ENCODE results near the gene MIGA2. TPM values are rescaled to one million over a fixed set of nuclear protein-coding genes. Genes with fewer than 3 reads are reported as not detected.

MIGA2 gene
- 12.0 TPM for total RNA-seq

- Histone ChIP-seq H3K36me3 (ENCODE audit: control insufficient read depth in 3 of 3, insufficient read depth in 3 of 3, low read length in 3 of 3) (peaks cover under 1 to 10% (median 5%) of the 10 kb centered on the region in 3 donors), H3K4me3 (ENCODE audit: low read length in 3 of 3) (peak within 1 kb of the TSS; percentile 91 to 97 (median 97)), H3K9ac (ENCODE audit: low read depth in 1 of 3, low read length in 3 of 3) (peak within 1 kb of the TSS; percentile 87 to 93 (median 92)), H3K27me3 (ENCODE audit: control insufficient read depth in 3 of 3, insufficient read depth in 3 of 3, low read length in 3 of 3) (no peaks in the 10 kb centered on the region), H3K4me1 (ENCODE audit: control insufficient read depth in 3 of 3, insufficient read depth in 3 of 3, low read length in 3 of 3) (peaks cover 20 to 25% (median 20%) of the 10 kb centered on the region in 3 donors), H3K27ac (ENCODE audit: low read depth, low read length) (peak within 1 kb of the TSS; percentile 85), H3K9me3 (ENCODE audit: control insufficient read depth in 3 of 3, low read length in 3 of 3) (no peaks in the 10 kb centered on the region)
Observed at GRCh38 chr9:129036241-129036922, at the start of gene MIGA2. Gene MIGA2 (plus strand): TSS chr9:129036626. CDS start chr9:129040595, 3,969 bp downstream.

DNA sequence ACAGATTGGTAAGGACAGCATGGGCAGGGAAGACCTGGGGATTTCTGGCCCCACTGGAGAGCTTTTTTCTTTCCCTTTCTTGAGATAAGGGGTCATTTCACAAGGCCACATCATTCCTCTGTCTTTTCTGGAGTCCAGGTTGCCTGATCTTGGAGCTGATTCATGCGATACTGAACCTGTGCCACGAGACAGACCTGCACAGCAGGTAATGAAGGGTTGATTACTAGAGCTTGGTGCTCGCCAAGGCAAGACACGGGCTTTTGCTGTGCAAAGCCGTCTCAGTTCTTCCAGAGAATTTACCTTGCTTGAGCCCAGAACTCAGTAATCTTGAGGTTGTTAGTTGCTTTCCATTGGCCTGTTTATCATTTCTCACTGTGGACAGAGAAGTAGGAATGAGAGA lies 49.8 kb upstream of the MIGA2 start:
- H3K27me3 ChIP-seq (ENCODE audit: control insufficient read depth in 3 of 3, insufficient read depth in 3 of 3, low read length in 3 of 3) = no peaks in the 10 kb centered on the region
- no peak overlapping the region for H3K4me3 ChIP-seq (ENCODE audit: low read length in 3 of 3)
- no peaks in the 10 kb centered on the region for H3K9me3 ChIP-seq (ENCODE audit: control insufficient read depth in 3 of 3, low read length in 3 of 3)
- H3K36me3 ChIP-seq (ENCODE audit: control insufficient read depth in 3 of 3, insufficient read depth in 3 of 3, low read length in 3 of 3) = peaks cover 25 to 50% (median 47%) of the 10 kb centered on the region in 3 donors
- no peak overlapping the region for H3K9ac ChIP-seq (ENCODE audit: low read depth in 1 of 3, low read length in 3 of 3)
- H3K27ac ChIP-seq (ENCODE audit: low read depth, low read length) = no peak overlapping the region
- H3K4me1 ChIP-seq (ENCODE audit: control insufficient read depth in 3 of 3, insufficient read depth in 3 of 3, low read length in 3 of 3) = peaks cover 10 to 18% (median 11%) of the 10 kb centered on the region in 3 donors

- H3K27me3 ChIP-seq (ENCODE audit: control insufficient read depth in 3 of 3, insufficient read depth in 3 of 3, low read length in 3 of 3) = no peaks in the 10 kb centered on the region
- peak overlapping the region in 2 of 3 donors; percentile 8 to 12 for H3K4me3 ChIP-seq (ENCODE audit: low read length in 3 of 3)
- H3K9ac ChIP-seq (ENCODE audit: low read depth in 1 of 3, low read length in 3 of 3) = peak overlapping the region in 1 of 3 donors; percentile 63
- peaks cover 20 to 47% (median 47%) of the 10 kb centered on the region in 3 donors for H3K36me3 ChIP-seq (ENCODE audit: control insufficient read depth in 3 of 3, insufficient read depth in 3 of 3, low read length in 3 of 3)
- H3K9me3 ChIP-seq (ENCODE audit: control insufficient read depth in 3 of 3, low read length in 3 of 3) = no peaks in the 10 kb centered on the region
- H3K4me1 ChIP-seq (ENCODE audit: control insufficient read depth in 3 of 3, insufficient read depth in 3 of 3, low read length in 3 of 3) = peaks cover 10 to 18% (median 11%) of the 10 kb centered on the region in 3 donors
- peak overlapping the region; percentile 90 for H3K27ac ChIP-seq (ENCODE audit: low read depth, low read length)
Observed at GRCh38 chr9:128987805-128988204, 48.6 kb upstream of the MIGA2 start.

DNA sequence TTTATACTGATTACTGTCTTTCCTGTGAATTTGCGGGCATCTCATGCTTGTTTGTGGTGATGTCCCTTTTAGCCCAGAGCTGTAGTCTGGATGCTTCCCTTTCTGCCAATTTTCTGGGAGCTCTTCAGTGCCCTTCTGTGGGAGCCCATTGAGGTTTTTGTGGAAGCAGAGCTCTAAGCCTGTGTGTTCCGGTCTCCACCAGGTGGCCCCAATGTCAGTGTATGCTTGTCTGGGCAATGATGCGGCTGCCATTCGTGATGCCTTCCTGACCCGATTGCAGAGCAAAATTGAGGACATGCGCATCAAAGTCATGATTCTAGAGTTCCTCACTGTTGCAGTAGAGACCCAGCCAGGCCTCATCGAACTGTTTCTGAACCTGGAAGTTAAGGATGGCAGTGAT lies 43.4 kb upstream of the MIGA2 start:
- H3K27me3 ChIP-seq (ENCODE audit: control insufficient read depth in 3 of 3, insufficient read depth in 3 of 3, low read length in 3 of 3) = no peaks in the 10 kb centered on the region
- H3K4me3 ChIP-seq (ENCODE audit: low read length in 3 of 3) = no peak overlapping the region
- peaks cover 2 to 5% (median 2%) of the 10 kb centered on the region in 3 donors for H3K4me1 ChIP-seq (ENCODE audit: control insufficient read depth in 3 of 3, insufficient read depth in 3 of 3, low read length in 3 of 3)
- H3K9me3 ChIP-seq (ENCODE audit: control insufficient read depth in 3 of 3, low read length in 3 of 3) = no peaks in the 10 kb centered on the region
- H3K9ac ChIP-seq (ENCODE audit: low read depth in 1 of 3, low read length in 3 of 3) = no peak overlapping the region
- H3K27ac ChIP-seq (ENCODE audit: low read depth, low read length) = no peak overlapping the region
- peaks cover 41 to 59% (median 52%) of the 10 kb centered on the region in 3 donors for H3K36me3 ChIP-seq (ENCODE audit: control insufficient read depth in 3 of 3, insufficient read depth in 3 of 3, low read length in 3 of 3)

DNA sequence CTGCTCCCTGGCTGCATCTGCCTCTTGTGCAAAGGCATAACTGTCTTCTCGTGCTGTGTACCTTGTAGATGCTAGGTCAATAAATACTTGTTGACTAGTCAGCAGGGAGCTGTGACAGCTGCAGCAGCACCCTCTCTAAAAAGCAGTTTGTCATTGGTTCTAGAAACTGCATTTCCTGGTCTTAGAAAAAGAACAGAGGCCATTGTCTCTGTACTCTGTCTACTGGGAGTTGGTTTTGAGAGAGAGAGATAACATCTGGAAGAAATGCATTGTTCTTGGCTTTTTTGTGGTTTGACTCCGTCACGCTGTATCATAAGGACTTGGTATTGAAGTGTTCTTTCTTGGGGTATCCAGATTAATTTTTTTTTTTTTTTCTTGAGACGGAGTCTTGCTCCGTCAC lies 40.6 kb upstream of the MIGA2 start:
- H3K27ac ChIP-seq (ENCODE audit: low read depth, low read length) = no peak overlapping the region
- H3K4me3 ChIP-seq (ENCODE audit: low read length in 3 of 3) = no peak overlapping the region
- H3K9me3 ChIP-seq (ENCODE audit: control insufficient read depth in 3 of 3, low read length in 3 of 3) = no peaks in the 10 kb centered on the region
- H3K4me1 ChIP-seq (ENCODE audit: control insufficient read depth in 3 of 3, insufficient read depth in 3 of 3, low read length in 3 of 3) = no peaks in the 10 kb centered on the region
- H3K36me3 ChIP-seq (ENCODE audit: control insufficient read depth in 3 of 3, insufficient read depth in 3 of 3, low read length in 3 of 3) = peaks cover 57 to 68% (median 64%) of the 10 kb centered on the region in 3 donors
- no peak overlapping the region for H3K9ac ChIP-seq (ENCODE audit: low read depth in 1 of 3, low read length in 3 of 3)
- no peaks in the 10 kb centered on the region for H3K27me3 ChIP-seq (ENCODE audit: control insufficient read depth in 3 of 3, insufficient read depth in 3 of 3, low read length in 3 of 3)

DNA sequence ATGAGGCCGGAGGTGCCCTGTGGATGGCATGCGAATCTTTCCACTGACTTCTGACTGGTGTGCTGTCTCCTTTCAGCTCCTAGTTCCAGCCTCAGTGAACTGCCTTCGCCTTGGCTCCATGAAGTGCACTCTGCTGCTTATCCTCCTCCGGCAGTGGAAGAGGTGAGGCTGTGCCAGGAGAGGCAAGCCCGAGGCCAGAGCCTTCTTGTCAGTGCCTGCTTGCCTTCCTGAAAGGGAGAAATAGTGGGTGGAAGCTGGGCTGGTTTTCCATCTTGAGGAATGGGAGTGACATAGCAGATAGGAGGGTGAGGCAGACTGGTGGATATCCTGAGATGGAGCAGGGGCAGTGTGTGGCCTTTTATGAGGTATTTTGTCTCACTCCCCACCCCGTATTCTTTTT lies 38.0 kb upstream of the MIGA2 start:
- no peaks in the 10 kb centered on the region for H3K27me3 ChIP-seq (ENCODE audit: control insufficient read depth in 3 of 3, insufficient read depth in 3 of 3, low read length in 3 of 3)
- peaks cover 73 to 83% (median 75%) of the 10 kb centered on the region in 3 donors for H3K36me3 ChIP-seq (ENCODE audit: control insufficient read depth in 3 of 3, insufficient read depth in 3 of 3, low read length in 3 of 3)
- no peak overlapping the region for H3K27ac ChIP-seq (ENCODE audit: low read depth, low read length)
- no peaks in the 10 kb centered on the region for H3K4me1 ChIP-seq (ENCODE audit: control insufficient read depth in 3 of 3, insufficient read depth in 3 of 3, low read length in 3 of 3)
- no peak overlapping the region for H3K9ac ChIP-seq (ENCODE audit: low read depth in 1 of 3, low read length in 3 of 3)
- no peak overlapping the region for H3K4me3 ChIP-seq (ENCODE audit: low read length in 3 of 3)
- no peaks in the 10 kb centered on the region for H3K9me3 ChIP-seq (ENCODE audit: control insufficient read depth in 3 of 3, low read length in 3 of 3)

DNA sequence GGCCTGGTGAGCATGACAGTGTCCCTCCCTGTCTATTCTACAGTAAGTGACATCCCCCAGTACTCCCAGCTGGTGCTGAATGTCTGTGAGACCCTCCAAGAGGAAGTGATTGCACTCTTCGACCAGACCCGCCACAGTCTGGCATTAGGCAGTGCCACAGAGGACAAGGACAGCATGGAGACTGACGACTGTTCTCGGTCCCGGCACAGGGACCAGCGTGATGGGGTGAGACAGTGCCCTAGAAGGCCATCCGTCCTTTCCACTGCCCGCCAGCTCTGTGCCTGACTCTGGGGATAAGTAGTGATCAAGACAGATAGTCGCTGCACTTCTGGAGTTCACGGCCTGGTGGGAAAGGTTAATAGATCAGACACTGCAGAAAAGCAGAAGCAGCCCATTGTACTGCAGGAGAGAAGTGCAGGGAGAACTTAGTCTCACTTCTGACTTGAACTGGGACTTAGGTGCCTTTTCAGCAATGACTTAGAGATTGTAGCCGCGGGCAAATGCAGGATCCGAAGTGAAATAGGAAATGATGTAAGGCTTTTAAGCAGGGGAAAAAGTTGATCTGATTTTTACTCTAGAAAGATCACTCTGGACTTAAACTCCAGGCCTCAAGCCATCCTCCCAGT lies 36.7 kb upstream of the MIGA2 start:
- H3K36me3 ChIP-seq (ENCODE audit: control insufficient read depth in 3 of 3, insufficient read depth in 3 of 3, low read length in 3 of 3) = peaks cover 61 to 72% (median 69%) of the 10 kb centered on the region in 3 donors
- H3K27ac ChIP-seq (ENCODE audit: low read depth, low read length) = no peak overlapping the region
- H3K4me1 ChIP-seq (ENCODE audit: control insufficient read depth in 3 of 3, insufficient read depth in 3 of 3, low read length in 3 of 3) = no peaks in the 10 kb centered on the region
- no peaks in the 10 kb centered on the region for H3K27me3 ChIP-seq (ENCODE audit: control insufficient read depth in 3 of 3, insufficient read depth in 3 of 3, low read length in 3 of 3)
- H3K4me3 ChIP-seq (ENCODE audit: low read length in 3 of 3) = no peak overlapping the region
- no peaks in the 10 kb centered on the region for H3K9me3 ChIP-seq (ENCODE audit: control insufficient read depth in 3 of 3, low read length in 3 of 3)
- H3K9ac ChIP-seq (ENCODE audit: low read depth in 1 of 3, low read length in 3 of 3) = no peak overlapping the region

DNA sequence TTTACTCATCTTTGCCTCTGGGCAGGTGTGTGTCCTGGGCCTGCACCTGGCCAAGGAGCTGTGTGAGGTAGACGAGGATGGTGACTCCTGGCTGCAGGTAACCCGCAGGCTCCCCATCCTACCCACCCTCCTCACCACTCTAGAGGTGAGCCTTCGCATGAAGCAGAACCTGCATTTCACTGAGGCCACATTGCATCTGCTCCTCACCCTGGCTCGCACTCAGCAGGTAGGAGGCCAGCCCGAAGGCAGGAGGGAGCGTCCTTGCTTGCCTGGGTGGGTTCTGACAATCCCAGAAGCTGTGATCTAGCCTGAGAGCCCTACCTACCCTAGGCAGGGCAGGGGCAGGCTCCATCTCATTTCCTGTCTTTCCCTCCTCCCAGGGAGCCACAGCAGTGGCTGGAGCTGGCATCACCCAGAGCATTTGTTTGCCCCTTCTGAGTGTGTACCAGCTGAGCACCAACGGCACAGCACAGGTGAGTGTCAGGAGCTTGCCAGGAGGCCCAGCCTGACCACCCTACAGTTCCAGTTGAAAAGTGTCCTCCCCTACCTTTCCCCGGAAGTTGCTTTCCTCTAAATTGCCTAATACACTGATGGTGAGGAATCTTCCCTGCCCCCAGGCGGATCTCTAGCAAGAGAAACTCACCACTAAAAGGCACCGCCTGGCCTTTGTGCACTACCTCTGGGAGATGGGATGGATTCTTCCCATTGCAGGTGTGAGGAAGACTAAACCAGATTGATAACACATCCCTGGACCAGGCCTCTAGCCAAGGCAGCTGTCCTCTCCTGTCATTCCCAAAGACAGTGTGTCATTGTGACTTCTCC lies 34.7 kb upstream of the MIGA2 start:
- H3K27ac ChIP-seq (ENCODE audit: low read depth, low read length) = no peak overlapping the region

DNA sequence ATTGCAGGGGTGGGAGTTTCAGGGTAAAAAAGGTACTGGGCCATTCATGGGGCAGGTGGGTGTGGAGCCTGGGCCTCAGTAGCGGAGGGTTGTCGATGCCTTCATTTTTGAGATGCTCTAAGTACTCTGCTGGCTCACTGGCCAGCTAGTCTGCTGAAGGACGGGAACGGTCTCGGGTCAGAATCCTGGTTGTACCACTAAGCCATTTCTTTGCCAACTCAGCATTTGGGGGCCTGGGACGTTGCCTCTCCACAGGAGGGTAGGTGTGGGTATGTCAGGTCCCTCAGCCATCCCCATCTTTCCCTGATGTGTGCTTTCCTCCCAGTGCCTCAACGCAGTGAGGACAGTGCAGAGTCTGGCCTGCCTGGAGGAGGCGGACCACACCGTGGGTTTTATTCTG lies 33.4 kb upstream of the MIGA2 start:
- no peak overlapping the region for H3K4me3 ChIP-seq (ENCODE audit: low read length in 3 of 3)
- H3K36me3 ChIP-seq (ENCODE audit: control insufficient read depth in 3 of 3, insufficient read depth in 3 of 3, low read length in 3 of 3) = peaks cover 51 to 64% (median 63%) of the 10 kb centered on the region in 3 donors
- no peak overlapping the region for H3K27ac ChIP-seq (ENCODE audit: low read depth, low read length)
- H3K27me3 ChIP-seq (ENCODE audit: control insufficient read depth in 3 of 3, insufficient read depth in 3 of 3, low read length in 3 of 3) = no peaks in the 10 kb centered on the region
- H3K9me3 ChIP-seq (ENCODE audit: control insufficient read depth in 3 of 3, low read length in 3 of 3) = no peaks in the 10 kb centered on the region
- peaks cover 14 to 24% (median 21%) of the 10 kb centered on the region in 3 donors for H3K4me1 ChIP-seq (ENCODE audit: control insufficient read depth in 3 of 3, insufficient read depth in 3 of 3, low read length in 3 of 3)
- H3K9ac ChIP-seq (ENCODE audit: low read depth in 1 of 3, low read length in 3 of 3) = no peak overlapping the region

More for the DNA sequence above, 34.7 kb upstream of the MIGA2 start:
- peaks cover 57 to 71% (median 64%) of the 10 kb centered on the region in 3 donors for H3K36me3 ChIP-seq (ENCODE audit: control insufficient read depth in 3 of 3, insufficient read depth in 3 of 3, low read length in 3 of 3)
- no peak overlapping the region for H3K9ac ChIP-seq (ENCODE audit: low read depth in 1 of 3, low read length in 3 of 3)
- H3K4me1 ChIP-seq (ENCODE audit: control insufficient read depth in 3 of 3, insufficient read depth in 3 of 3, low read length in 3 of 3) = peaks cover 3 to 11% (median 9%) of the 10 kb centered on the region in 3 donors
- H3K27me3 ChIP-seq (ENCODE audit: control insufficient read depth in 3 of 3, insufficient read depth in 3 of 3, low read length in 3 of 3) = no peaks in the 10 kb centered on the region
- no peaks in the 10 kb centered on the region for H3K9me3 ChIP-seq (ENCODE audit: control insufficient read depth in 3 of 3, low read length in 3 of 3)
- no peak overlapping the region for H3K4me3 ChIP-seq (ENCODE audit: low read length in 3 of 3)
